Neural progenitor cell (in vitro differentiated cells): ENCODE results near the gene PPP1CC. TPM values are rescaled to one million over a fixed set of nuclear protein-coding genes. Genes with fewer than 3 reads are reported as not detected.

Source experiments
- DNase-seq: peaks from one replicate; pipeline ENCODE4 v3.0.0-alpha.2; 2016; ENCODE audit warnings: low spot score
- H2AFZ ChIP-seq: fragments of 200-600 bp; sonication (generic); replicated peaks from 2 replicates; pipeline ENCODE4 v1.6.1; 2016; ENCODE audit warnings: antibody characterized with exemption
- H3F3A ChIP-seq: fragments of 200-600 bp; sonication (generic); 2 replicates; pipeline ENCODE4 v1.6.1; 2016; ENCODE audit warnings: antibody characterized with exemption, low read depth
- H3K27ac ChIP-seq: fragments of 200-600 bp; sonication (generic); 2 replicates; pipeline ENCODE4 v1.5.1; 2016; ENCODE audit warnings: mild to moderate bottlenecking
- H3K27me3 ChIP-seq: fragments of 200-600 bp; sonication (generic); 2 replicates; pipeline ENCODE4 v1.6.1; 2016; ENCODE audit warnings: mild to moderate bottlenecking, moderate library complexity
- H3K36me3 ChIP-seq: fragments of 200-600 bp; sonication (generic); 2 replicates; pipeline ENCODE4 v1.5.1; 2016
- H3K4me1 ChIP-seq: fragments of 200-600 bp; sonication (generic); 2 replicates; pipeline ENCODE4 v1.6.1; 2016; ENCODE audit warnings: mixed run types
- H3K4me2 ChIP-seq: fragments of 200-600 bp; sonication (generic); 2 replicates; pipeline ENCODE4 v1.6.1; 2016
- H3K4me3 ChIP-seq: fragments of 200-600 bp; sonication (generic); 2 replicates; pipeline ENCODE4 v1.5.1; 2016
- H3K79me2 ChIP-seq: fragments of 200-600 bp; sonication (generic); 2 replicates; pipeline ENCODE4 v1.6.1; 2016; ENCODE audit warnings: low read depth
- H3K9ac ChIP-seq: fragments of 200-600 bp; sonication (generic); 2 replicates; pipeline ENCODE4 v1.6.1; 2016
- H3K9me3 ChIP-seq: fragments of 200-600 bp; sonication (generic); 2 replicates; pipeline ENCODE4 v1.5.1; 2016; ENCODE audit warnings: low read depth
- H4K20me1 ChIP-seq: fragments of 200-600 bp; sonication (generic); 2 replicates; pipeline ENCODE4 v1.6.1; 2016; ENCODE audit warnings: low read depth
- H3K27ac Mint-ChIP-seq: 3 replicates; pipeline ENCODE4 v1.8.0; 2021; ENCODE audit warnings: mixed read lengths
- H3K27me3 Mint-ChIP-seq: 2 replicates; pipeline ENCODE4 v1.8.0; 2022; ENCODE audit warnings: low read depth, mild to moderate bottlenecking, inconsistent platforms, moderate library complexity, mixed read lengths; ENCODE audit not compliant: insufficient read depth
- H3K36me3 Mint-ChIP-seq: 3 replicates; pipeline ENCODE4 v1.8.0; 2021; ENCODE audit warnings: mixed read lengths
- H3K4me1 Mint-ChIP-seq: 3 replicates; pipeline ENCODE4 v1.8.0; 2021; ENCODE audit warnings: mixed read lengths
- H3K4me3 Mint-ChIP-seq: 3 replicates; pipeline ENCODE4 v1.8.0; 2021; ENCODE audit warnings: mild to moderate bottlenecking, moderate library complexity, mixed read lengths
- H3K9me3 Mint-ChIP-seq: 3 replicates; pipeline ENCODE4 v1.8.0; 2020; ENCODE audit warnings: mixed read lengths
- CTCF ChIP-seq: fragments of 200-600 bp; sonication (generic); IDR thresholded peaks from 2 replicates; pipeline ENCODE4 v1.5.1; 2017; ENCODE audit warnings: antibody characterized with exemption, mild to moderate bottlenecking
- EZH2 ChIP-seq: fragments of 200-600 bp; sonication (generic); IDR thresholded peaks from 2 replicates; pipeline ENCODE4 v1.6.1; 2017; ENCODE audit warnings: antibody characterized with exemption, mild to moderate bottlenecking, moderate library complexity
- EZH2phosphoT487 ChIP-seq: fragments of 200-600 bp; sonication (generic); IDR thresholded peaks from 2 replicates; pipeline ENCODE4 v1.6.1; 2017; ENCODE audit warnings: antibody characterized with exemption
- total RNA-seq: library from RNA; depleted of rRNA; stranded (reverse); fragments of >200 nt; gene quantifications from 2 replicates; pipeline ENCODE4 v1.2.3, GENCODE V29; 2015; ENCODE audit warnings: low replicate concordance

PPP1CC gene
- total RNA-seq, 1 donor from 2014 or later = 629 TPM

GRCh38 chr12:110718222-110718908, 24.3 kb downstream of the PPP1CC start:
- Mint-ChIP-seq H3K27me3 (no peaks in the 10 kb centered on the region), H3K36me3 (peaks cover 48% of the 10 kb centered on the region), H3K9me3 (no peaks in the 10 kb centered on the region), H3K4me1 (no peaks in the 10 kb centered on the region), H3K27ac (no peak overlapping the region), H3K4me3 (no peak overlapping the region)
- H3K9ac ChIP-seq = no peak overlapping the region
- H3K4me3 ChIP-seq = no peak overlapping the region
- H3K4me1 ChIP-seq = no peaks in the 10 kb centered on the region
- TF ChIP-seq EZH2phosphoT487 (no peak), EZH2 (no peak), CTCF (no peak)
- no peak overlapping the region for H2AFZ ChIP-seq
- no peak for DNase-seq
- H3K27ac ChIP-seq = peak overlapping the region; percentile 3
- H4K20me1 ChIP-seq = peaks cover 22% of the 10 kb centered on the region
- H3K36me3 ChIP-seq = peaks cover 23% of the 10 kb centered on the region
- H3F3A ChIP-seq = peaks cover 31% of the 10 kb centered on the region
- H3K79me2 ChIP-seq = peaks cover under 1% of the 10 kb centered on the region
- H3K9me3 ChIP-seq = no peaks in the 10 kb centered on the region
- H3K4me2 ChIP-seq = no peak overlapping the region
- H3K27me3 ChIP-seq = no peaks in the 10 kb centered on the region

DNA sequence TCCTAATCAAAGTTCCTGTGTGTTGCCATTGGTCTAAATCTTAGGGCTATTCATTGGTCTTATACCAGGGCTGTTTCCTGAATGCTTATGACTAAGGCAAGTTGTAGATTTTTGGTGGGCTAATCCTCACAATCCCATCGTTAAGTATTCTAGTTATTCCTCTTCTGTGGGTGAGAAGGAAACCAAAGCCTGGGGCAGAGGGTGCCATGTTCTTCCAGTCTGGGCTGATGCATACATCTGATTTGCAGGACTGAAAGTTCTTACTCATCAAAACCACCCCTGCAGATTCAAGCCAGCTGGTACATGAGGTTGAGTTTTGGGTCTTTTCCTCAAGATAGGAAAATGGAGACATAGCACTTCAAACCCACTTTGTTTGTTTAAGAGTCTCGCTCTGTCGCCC, 25.7 kb downstream of the PPP1CC start:
- Mint-ChIP-seq H3K27me3 (no peaks in the 10 kb centered on the region), H3K27ac (no peak overlapping the region), H3K4me3 (no peak overlapping the region), H3K9me3 (no peaks in the 10 kb centered on the region), H3K4me1 (no peaks in the 10 kb centered on the region), H3K36me3 (peaks cover 44% of the 10 kb centered on the region)
- H4K20me1 ChIP-seq = peaks cover 12% of the 10 kb centered on the region
- no peaks in the 10 kb centered on the region for H3K79me2 ChIP-seq
- no peak for DNase-seq
- H3K27me3 ChIP-seq = no peaks in the 10 kb centered on the region
- H3K36me3 ChIP-seq = peaks cover 23% of the 10 kb centered on the region
- no peaks in the 10 kb centered on the region for H3K9me3 ChIP-seq
- H3K9ac ChIP-seq = no peak overlapping the region
- H3F3A ChIP-seq = peaks cover 27% of the 10 kb centered on the region
- TF ChIP-seq EZH2phosphoT487 = no peak
- TF ChIP-seq CTCF = no peak
- no peak for TF ChIP-seq EZH2
- no peaks in the 10 kb centered on the region for H3K4me1 ChIP-seq
- H2AFZ ChIP-seq = no peak overlapping the region
- H3K27ac ChIP-seq = no peak overlapping the region
- no peak overlapping the region for H3K4me3 ChIP-seq
- H3K4me2 ChIP-seq = no peak overlapping the region

DNA sequence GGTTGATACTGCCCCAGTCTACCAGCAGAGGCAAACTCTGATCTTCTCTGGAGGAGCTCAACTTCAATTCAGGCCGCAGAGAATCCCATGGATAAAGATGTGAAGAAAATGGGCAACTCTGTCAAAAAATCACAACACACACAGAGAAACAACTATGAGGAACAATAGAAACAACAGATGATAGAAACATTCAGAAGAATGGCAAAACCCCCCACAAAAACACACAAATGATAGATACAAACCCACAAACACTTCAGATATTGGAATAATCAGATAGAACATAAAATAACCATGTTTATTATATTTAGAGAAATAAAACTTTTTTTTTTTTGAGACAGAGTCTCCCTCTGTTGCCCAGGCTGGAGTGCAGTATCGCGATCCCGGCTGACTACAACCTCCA, 33.8 kb downstream of the PPP1CC start:
- H3K27ac Mint-ChIP-seq = no peak overlapping the region
- H3K36me3 Mint-ChIP-seq = peaks cover 2% of the 10 kb centered on the region
- H3K4me1 Mint-ChIP-seq = peaks cover 3% of the 10 kb centered on the region
- Histone ChIP-seq H3K4me3 (no peak overlapping the region), H3K27me3 (no peaks in the 10 kb centered on the region), H3K4me2 (no peak overlapping the region), H4K20me1 (no peaks in the 10 kb centered on the region), H3K4me1 (no peaks in the 10 kb centered on the region), H3K36me3 (no peaks in the 10 kb centered on the region), H3K9me3 (no peaks in the 10 kb centered on the region), H3K79me2 (no peaks in the 10 kb centered on the region), H3F3A (peaks cover 3% of the 10 kb centered on the region), H3K27ac (no peak overlapping the region), H3K9ac (no peak overlapping the region), H2AFZ (no peak overlapping the region)
- no peak overlapping the region for H3K4me3 Mint-ChIP-seq
- no peak for DNase-seq
- H3K9me3 Mint-ChIP-seq = no peaks in the 10 kb centered on the region
- TF ChIP-seq CTCF (no peak), EZH2phosphoT487 (no peak), EZH2 (no peak)
- peaks cover 2% of the 10 kb centered on the region for H3K27me3 Mint-ChIP-seq
